Endothelial cell of umbilical vein (primary cell): ENCODE data around the gene MAP3K21. TPM values are rescaled to one million over a fixed set of nuclear protein-coding genes. Genes with fewer than 3 reads are reported as not detected.

Experiments used
- BruUV-seq: library from RNA; stranded (reverse); fragments of 400-500 nt; replicated peaks from 2 replicates; lab custom pipeline; 2021; lab: Mats Ljungman, UMichigan
- CTCF ChIA-PET: fragments of 300-600, 350-600 bp; sonication (Branson Sonifier 250); formaldehyde crosslinking; loops from one replicate; lab custom pipeline; 2021; ENCODE audit warnings: antibody characterized with exemption, inconsistent platforms; lab: Charles Lee
- POLR2A ChIA-PET: fragments of 300-600, 350-600 bp; sonication (Branson Sonifier 250); formaldehyde crosslinking; loops from one replicate; lab custom pipeline; 2021; ENCODE audit warnings: antibody characterized with exemption, inconsistent platforms; lab: Charles Lee
- DNase-seq: peaks from one replicate; pipeline ENCODE4 v3.0.0-alpha.2; 2011; ENCODE audit warnings: low read depth, low spot score
- FAIRE-seq: peaks from 2 replicates; lab custom pipeline; 2011; peaks lifted over from hg19 to GRCh38; lab: Jason Lieb, UNC
- H2AFZ ChIP-seq: 2 replicates; pipeline ENCODE4 v1.6.0; 2012; ENCODE audit warnings: low read depth, low read length, control low read depth, inconsistent platforms
- H3K27ac ChIP-seq: 2 replicates; pipeline ENCODE4 v1.5.1; 2011; ENCODE audit warnings: low read depth, mild to moderate bottlenecking, control low read depth, low read length, moderate library complexity; ENCODE audit not compliant: insufficient read depth
- H3K27me3 ChIP-seq, 2 experiments: 2 replicates each; pipeline versions ENCODE4 v1.6.0 to v1.6.1; 2011; ENCODE audit warnings: low read length in 2 of 2, mixed read lengths in 1 of 2; ENCODE audit not compliant: control insufficient read depth in 2 of 2, insufficient read depth in 2 of 2
- H3K36me3 ChIP-seq, 2 experiments: 2 replicates in 1 of 2; 3 replicates in 1 of 2; pipeline ENCODE4 v1.5.1; 2011; ENCODE audit warnings: low read length in 2 of 2, mild to moderate bottlenecking in 1 of 2, moderate library complexity in 1 of 2; ENCODE audit not compliant: control insufficient read depth in 2 of 2, insufficient read depth in 2 of 2; ENCODE audit errors: extremely low read depth in 1 of 2
- H3K4me1 ChIP-seq: 3 replicates; pipeline ENCODE4 v1.5.1; 2011; ENCODE audit warnings: mild to moderate bottlenecking, low read length; ENCODE audit not compliant: control insufficient read depth, insufficient read depth; ENCODE audit errors: extremely low read depth
- H3K4me2 ChIP-seq: 2 replicates; pipeline ENCODE4 v1.6.1; 2011; ENCODE audit warnings: low read length, control low read depth, mixed read lengths; ENCODE audit not compliant: insufficient read depth
- H3K4me3 ChIP-seq, 3 experiments: fragments of 200-600 bp in 1 of 3; sonication (generic), shearing (Covaris generic) in 1 of 3; replicated peaks in 1 of 3; 2 replicates each; pipeline ENCODE4 v1.5.1; 2011 to 2016; ENCODE audit warnings: control low read depth in 3 of 3, low read length in 3 of 3, mild to moderate bottlenecking in 2 of 3, inconsistent platforms in 1 of 3, low read depth in 1 of 3, moderate library complexity in 1 of 3; ENCODE audit not compliant: insufficient read depth in 1 of 3
- H3K79me2 ChIP-seq: 2 replicates; pipeline ENCODE4 v1.6.0; 2012; ENCODE audit warnings: low read length, inconsistent platforms; ENCODE audit not compliant: control insufficient read depth, insufficient read depth
- H3K9ac ChIP-seq: replicated peaks from 2 replicates; pipeline ENCODE3; 2011; ENCODE audit warnings: low read length, control low read depth; ENCODE audit not compliant: insufficient read depth; ENCODE audit errors: extremely low read depth
- H3K9me1 ChIP-seq: replicated peaks from 3 replicates; pipeline ENCODE4 v1.6.0; 2011; ENCODE audit warnings: mild to moderate bottlenecking, low read length; ENCODE audit not compliant: control insufficient read depth, insufficient read depth; ENCODE audit errors: extremely low read depth
- H3K9me3 ChIP-seq: replicated peaks from 2 replicates; pipeline ENCODE4 v1.5.1; 2012; ENCODE audit warnings: low read length, inconsistent platforms; ENCODE audit not compliant: control insufficient read depth, insufficient read depth
- H4K20me1 ChIP-seq: replicated peaks from 2 replicates; pipeline ENCODE3; 2011; ENCODE audit warnings: mild to moderate bottlenecking, low read length; ENCODE audit not compliant: control insufficient read depth, insufficient read depth; ENCODE audit errors: extremely low read depth
- EZH2 ChIP-seq: IDR thresholded peaks from 2 replicates; pipeline ENCODE4 v1.6.1; 2012; ENCODE audit warnings: borderline replicate concordance, low read depth, mild to moderate bottlenecking, moderate library complexity, low read length, inconsistent platforms; ENCODE audit not compliant: severe bottlenecking
- FOS ChIP-seq: IDR thresholded peaks from 2 replicates; pipeline ENCODE4 v1.6.1; 2011; ENCODE audit warnings: mild to moderate bottlenecking, low read length, moderate library complexity, borderline replicate concordance; ENCODE audit not compliant: insufficient read depth
- GATA2 ChIP-seq: IDR thresholded peaks from 2 replicates; pipeline ENCODE4 v1.7.0; 2011; ENCODE audit warnings: low read depth, mild to moderate bottlenecking, moderate library complexity, mixed read lengths, low read length; ENCODE audit not compliant: insufficient read length, insufficient read depth
- JUN ChIP-seq: IDR thresholded peaks from 2 replicates; pipeline ENCODE4 v1.6.1; 2011; ENCODE audit warnings: borderline replicate concordance, low read depth; ENCODE audit not compliant: insufficient read length, insufficient read depth
- MYC ChIP-seq: IDR thresholded peaks from one replicate; pipeline ENCODE4 v1.6.1; 2011; ENCODE audit warnings: mild to moderate bottlenecking, low read depth, low read length
- POLR2A ChIP-seq: IDR thresholded peaks from 2 replicates; pipeline ENCODE4 v1.6.1; 2012; ENCODE audit warnings: low read depth, mild to moderate bottlenecking, control low read depth, low read length
- POLR2AphosphoS5 ChIP-seq: IDR thresholded peaks from 2 replicates; pipeline ENCODE4 v1.6.1; 2012; ENCODE audit warnings: low read depth, mild to moderate bottlenecking, control low read depth, low read length, moderate library complexity; ENCODE audit not compliant: insufficient read depth
- dilution Hi-C: fragments of 300-500 bp; cut with MboI; formaldehyde crosslinking; loops from one replicate; pipeline ENCODE4 v1.15.0; 2019; ENCODE audit warnings: low sequenced_read_pairs; ENCODE audit not compliant: extremely low pct_ligation_motif_present
- intact Hi-C: fragments of 100-400 bp; cut with micrococcal nuclease; formaldehyde crosslinking; loops from one replicate; pipeline ENCODE4 v1.10.0; 2022
- polyA plus RNA-seq, 4 experiments: library from polyadenylated mRNA; depleted of rRNA in 3 of 4; stranded (reverse) in 3 of 4; unstranded in 1 of 4; fragments of >200 nt; gene quantifications; 2 replicates each; pipeline versions ENCODE4 v1.2.1 to v1.2.3, GENCODE V29; 2011 to 2012; ENCODE audit warnings: missing spikeins in 1 of 4
- total RNA-seq: library from RNA; stranded (reverse); gene quantifications from 2 replicates; pipeline ENCODE4 v1.2.3, GENCODE V29; 2021
- TF ChIP-seq, protein P1 (sequence below): IDR thresholded peaks from 2 replicates; pipeline ENCODE4 v1.6.1; 2011; ENCODE audit not compliant: insufficient read depth, insufficient read length
- TF ChIP-seq, protein P2 (sequence below), 2 donors: IDR thresholded peaks; 1 replicate in 1 of 2; 2 replicates in 1 of 2; pipeline ENCODE4 v1.5.1; 2011; ENCODE audit warnings: low read length in 2 of 2, mild to moderate bottlenecking in 2 of 2, moderate library complexity in 2 of 2, control low read depth in 1 of 2, inconsistent platforms in 1 of 2, low read depth in 1 of 2; ENCODE audit not compliant: insufficient read depth in 1 of 2; ENCODE audit errors: extremely low read depth in 1 of 2

Gene MAP3K21
- total and polyA plus RNA-seq, 2 donors (not counting 3 experiments of a cell fraction or from before 2014, with no cell fraction given) = 0.65 to 0.95 TPM

DNA sequence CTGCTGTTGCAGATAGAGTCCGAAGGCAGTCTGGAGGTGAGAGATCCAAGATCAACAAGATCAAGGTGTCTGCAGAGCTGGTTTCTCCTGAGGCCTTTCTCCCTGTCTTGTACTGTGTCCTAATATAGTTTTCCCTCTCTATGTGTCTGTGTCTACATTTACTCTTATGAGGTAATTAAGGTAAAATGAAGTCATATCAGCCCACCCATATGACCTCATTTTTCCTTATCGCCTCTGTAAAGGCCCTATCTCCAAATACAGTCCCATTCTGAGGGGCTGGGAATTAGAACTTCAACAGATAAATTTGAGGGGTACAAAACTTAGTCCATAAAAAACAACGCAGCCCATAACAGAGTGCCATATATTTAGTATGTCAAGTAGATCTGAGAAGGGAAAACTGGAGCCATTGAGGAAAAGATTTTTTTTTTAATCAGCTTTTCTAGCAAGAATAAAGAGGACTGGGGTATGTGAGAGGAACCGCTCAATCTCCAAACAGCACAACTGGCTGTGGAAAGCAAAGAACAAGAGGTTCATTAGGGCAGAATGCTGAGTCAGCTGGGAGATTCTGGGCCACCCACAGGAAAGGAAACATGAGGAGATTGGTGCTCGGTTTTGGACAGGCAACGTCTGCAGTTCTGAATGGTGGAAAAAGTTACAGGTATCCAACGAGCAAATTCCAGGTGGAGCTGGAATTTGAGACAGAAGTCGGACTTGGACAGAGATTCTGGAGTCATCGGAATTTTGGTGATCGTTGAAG, 65.7 kb downstream of the MAP3K21 start:
- POLR2A ChIA-PET = no interaction called here
- no peak for DNase-seq
- Histone ChIP-seq H3K36me3 (no peaks in the 10 kb centered on the region), H3K27me3 (peaks cover 0 to 4% of the 10 kb centered on the region in 2 experiments), H3K4me2 (no peak overlapping the region), H3K9ac (no peak overlapping the region), H2AFZ (no peak overlapping the region), H3K27ac (no peak overlapping the region), H3K4me1 (no peaks in the 10 kb centered on the region), H3K9me1 (no peaks in the 10 kb centered on the region), H4K20me1 (no peaks in the 10 kb centered on the region), H3K4me3 (no peak overlapping the region), H3K9me3 (no peaks in the 10 kb centered on the region), H3K79me2 (no peaks in the 10 kb centered on the region)
- CTCF ChIA-PET = interaction anchor here (0.7 to 2.6 kb wide), 4 partner anchors 29 to 732 kb away, joined by 3 to 20 read pairs (median 4); no protein-coding TSS in a partner anchor
- no peak for FAIRE-seq
- dilution Hi-C loops (no loop called here), intact Hi-C loops (loop anchor here (10.0 kb wide), 1 partner anchor 88 kb away; no protein-coding TSS in a partner anchor)
- no TSS peak for BruUV-seq
- TF ChIP-seq JUN (no peak), FOS (no peak), POLR2AphosphoS5 (no peak), POLR2A (no peak), EZH2 (no peak), MYC (no peak), GATA2 (no peak)
- TF ChIP-seq, protein P1, sequence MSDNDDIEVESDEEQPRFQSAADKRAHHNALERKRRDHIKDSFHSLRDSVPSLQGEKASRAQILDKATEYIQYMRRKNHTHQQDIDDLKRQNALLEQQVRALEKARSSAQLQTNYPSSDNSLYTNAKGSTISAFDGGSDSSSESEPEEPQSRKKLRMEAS = no peak
- TF ChIP-seq, protein P2, sequence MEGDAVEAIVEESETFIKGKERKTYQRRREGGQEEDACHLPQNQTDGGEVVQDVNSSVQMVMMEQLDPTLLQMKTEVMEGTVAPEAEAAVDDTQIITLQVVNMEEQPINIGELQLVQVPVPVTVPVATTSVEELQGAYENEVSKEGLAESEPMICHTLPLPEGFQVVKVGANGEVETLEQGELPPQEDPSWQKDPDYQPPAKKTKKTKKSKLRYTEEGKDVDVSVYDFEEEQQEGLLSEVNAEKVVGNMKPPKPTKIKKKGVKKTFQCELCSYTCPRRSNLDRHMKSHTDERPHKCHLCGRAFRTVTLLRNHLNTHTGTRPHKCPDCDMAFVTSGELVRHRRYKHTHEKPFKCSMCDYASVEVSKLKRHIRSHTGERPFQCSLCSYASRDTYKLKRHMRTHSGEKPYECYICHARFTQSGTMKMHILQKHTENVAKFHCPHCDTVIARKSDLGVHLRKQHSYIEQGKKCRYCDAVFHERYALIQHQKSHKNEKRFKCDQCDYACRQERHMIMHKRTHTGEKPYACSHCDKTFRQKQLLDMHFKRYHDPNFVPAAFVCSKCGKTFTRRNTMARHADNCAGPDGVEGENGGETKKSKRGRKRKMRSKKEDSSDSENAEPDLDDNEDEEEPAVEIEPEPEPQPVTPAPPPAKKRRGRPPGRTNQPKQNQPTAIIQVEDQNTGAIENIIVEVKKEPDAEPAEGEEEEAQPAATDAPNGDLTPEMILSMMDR (IDR thresholded peaks at IDR 0.05; ENCODE audit: extremely low read depth in 1 of 2, insufficient read depth in 1 of 2, low read depth in 1 of 2, low read length in 2 of 2) = no peak
